Stomach (tissue), 9 donors: ENCODE results near the gene GIMD1. TPM values are rescaled to one million over a fixed set of nuclear protein-coding genes. Genes with fewer than 3 reads are reported as not detected.

Experiments used
- DNase-seq, 2 donors: peaks; one replicate each; pipeline versions ENCODE4 v3.0.0 to v3.0.0-alpha.2; 2013 to 2019
- H3K27ac ChIP-seq, 5 donors: fragments of 200-600 bp in 4 of 5; sonication (generic) in 4 of 5; one replicate each; pipeline ENCODE4 v1.5.1; 2013 to 2019; ENCODE audit warnings: mild to moderate bottlenecking in 1 of 5, moderate library complexity in 1 of 5
- H3K27me3 ChIP-seq, 3 donors: fragments of 200-600 bp; sonication (generic); one replicate each; pipeline ENCODE4 v1.5.1; 2017 to 2019; ENCODE audit warnings: mixed run types in 1 of 3
- H3K36me3 ChIP-seq, 4 donors: fragments of 200-600 bp; sonication (generic); 1 replicate in 3 of 4; 2 replicates in 1 of 4; pipeline ENCODE4 v1.5.1; 2016 to 2019
- H3K4me1 ChIP-seq, 4 donors: fragments of 200-600 bp; sonication (generic); one replicate each; pipeline ENCODE4 v1.5.1; 2016 to 2019
- H3K4me3 ChIP-seq, 4 donors: fragments of 200-600 bp; sonication (generic) in 3 of 4; one replicate each; pipeline ENCODE4 v1.5.1; 2016 to 2019; ENCODE audit warnings: mild to moderate bottlenecking in 1 of 4
- H3K9me3 ChIP-seq, 4 donors: fragments of 200-600 bp; sonication (generic); one replicate each; pipeline ENCODE4 v1.5.1; 2016 to 2019
- CTCF ChIP-seq, 7 experiments: fragments of 450-650 bp in 4 of 7; fragments of 200-600 bp in 3 of 7; sonication (generic) in 3 of 7; IDR thresholded peaks; one replicate each; pipeline ENCODE4 v1.5.1; 2016 to 2019; ENCODE audit warnings: antibody characterized with exemption in 7 of 7, control low read depth in 2 of 7, mild to moderate bottlenecking in 1 of 7
- EP300 ChIP-seq: sonication (generic); formaldehyde crosslinking; IDR thresholded peaks from one replicate; pipeline ENCODE4 v1.6.1; 2017; ENCODE audit warnings: antibody characterized with exemption
- POLR2A ChIP-seq, 4 donors: fragments of 450-650 bp; IDR thresholded peaks; one replicate each; pipeline ENCODE4 v1.6.1; 2016; ENCODE audit warnings: antibody characterized with exemption in 4 of 4, control low read depth in 2 of 4, mild to moderate bottlenecking in 1 of 4, moderate library complexity in 1 of 4
- POLR2AphosphoS5 ChIP-seq, 3 donors: sonication (generic); formaldehyde crosslinking; IDR thresholded peaks; one replicate each; pipeline ENCODE4 v1.6.1; 2016; ENCODE audit warnings: antibody characterized with exemption in 3 of 3
- WGBS, 5 donors: extraction: QIAGEN DNeasy Blood & Tissue Kit in 3 of 5; methylation state at CpG; one replicate each; pipeline versions ENCODE4 v1.1.5 to v1.1.7; 2013 to 2018; 5-methylcytosine and 5-hydroxymethylcytosine counted together
- intact Hi-C: fragments of 100-400 bp; cut with DNase I; formaldehyde crosslinking; loops from one replicate; pipeline ENCODE4 v1.15.1; 2023; ENCODE audit warnings: low total_unique reads
- polyA plus RNA-seq, 3 donors: library from polyadenylated mRNA; stranded (reverse); fragments of 200-250 nt; gene quantifications; one replicate each; pipeline ENCODE4 v1.2.3, GENCODE V29; 2013
- total RNA-seq, 5 donors: library from RNA; depleted of rRNA; stranded (reverse); fragments of >200 nt; gene quantifications; one replicate each; pipeline versions ENCODE4 v1.1.0 to v1.2.3, GENCODE V29; 2014 to 2016
- donor health status: healthy with polysubstance abuse.
- donor health status: Bipolar disorder and iron deficiency.
- donor health status: healthy.

The GIMD1 gene
- total and polyA plus RNA-seq, 8 donors: not detected

- no peak for TF ChIP-seq POLR2AphosphoS5 (IDR thresholded peaks at IDR 0.05)
- TF ChIP-seq POLR2A (IDR thresholded peaks at IDR 0.05): no peak
- no peak for TF ChIP-seq CTCF (IDR thresholded peaks at IDR 0.05)
- no peak for TF ChIP-seq EP300
- Histone ChIP-seq H3K36me3 (no peaks in the 10 kb centered on the region), H3K27me3 (no peaks in the 10 kb centered on the region), H3K4me3 (no peak overlapping the region), H3K9me3 (peaks cover 0 to 2% (median 0%) of the 10 kb centered on the region in 4 donors), H3K27ac (no peak overlapping the region), H3K4me1 (no peaks in the 10 kb centered on the region)
- DNase-seq: no peak
- intact Hi-C loops: no loop called here
Measured at GRCh38 chr4:106380179-106380578, 11.6 kb upstream of the GIMD1 start.

- TF ChIP-seq EP300: no peak
- TF ChIP-seq POLR2A (IDR thresholded peaks at IDR 0.05): no peak
- TF ChIP-seq CTCF (IDR thresholded peaks at IDR 0.05): no peak
- no peak for TF ChIP-seq POLR2AphosphoS5 (IDR thresholded peaks at IDR 0.05)
- intact Hi-C loops: no loop called here
- Histone ChIP-seq H3K27me3 (no peaks in the 10 kb centered on the region), H3K4me3 (no peak overlapping the region), H3K9me3 (no peaks in the 10 kb centered on the region), H3K4me1 (peaks cover 0 to 4% (median 0%) of the 10 kb centered on the region in 4 donors), H3K36me3 (no peaks in the 10 kb centered on the region), H3K27ac (no peak overlapping the region)
- no peak for DNase-seq
- WGBS, 5 donors: 49 to 70% (median 62%) methylated on average over 3 of the region's 3 CpGs
Measured at GRCh38 chr4:106373026-106373425, 4.4 kb upstream of the GIMD1 start.

- intact Hi-C loops: no loop called here
- no peak overlapping the region for H3K27ac ChIP-seq
- H3K4me3 ChIP-seq: no peak overlapping the region
- TF ChIP-seq POLR2A (IDR thresholded peaks at IDR 0.05) (no peak), CTCF (IDR thresholded peaks at IDR 0.05) (no peak), POLR2AphosphoS5 (IDR thresholded peaks at IDR 0.05) (no peak), EP300 (no peak)
- DNase-seq: no peak
- no peaks in the 10 kb centered on the region for H3K36me3 ChIP-seq
- peaks cover 0 to 4% (median 0%) of the 10 kb centered on the region in 4 donors for H3K4me1 ChIP-seq
- H3K9me3 ChIP-seq: no peaks in the 10 kb centered on the region
- no peaks in the 10 kb centered on the region for H3K27me3 ChIP-seq
Measured at GRCh38 chr4:106371161-106371560, 2.6 kb upstream of the GIMD1 start.

- H3K36me3 ChIP-seq: no peaks in the 10 kb centered on the region
- 52 to 72% (median 54%) methylated on average over 2 of the region's 2 CpGs for whole genome bisulfite sequencing, 5 donors
- H3K27ac ChIP-seq: no peak overlapping the region
- H3K27me3 ChIP-seq: no peaks in the 10 kb centered on the region
- intact Hi-C loops: no loop called here
- H3K9me3 ChIP-seq: no peaks in the 10 kb centered on the region
- DNase-seq: no peak
- peaks cover 0 to 11% (median 0%) of the 10 kb centered on the region in 4 donors for H3K4me1 ChIP-seq
- no peak overlapping the region for H3K4me3 ChIP-seq
- TF ChIP-seq EP300 (no peak), CTCF (IDR thresholded peaks at IDR 0.05) (no peak), POLR2A (IDR thresholded peaks at IDR 0.05) (no peak), POLR2AphosphoS5 (IDR thresholded peaks at IDR 0.05) (no peak)
Measured at GRCh38 chr4:106370214-106370613, 1.6 kb upstream of the GIMD1 start.
